Measurements from ENCODE around the gene MTNR1A. TPM values are rescaled to one million over a fixed set of nuclear protein-coding genes. Genes with fewer than 3 reads are reported as not detected.

Gene MTNR1A
- total RNA-seq, 1 experiment from 2014 or later = not detected

DNA sequence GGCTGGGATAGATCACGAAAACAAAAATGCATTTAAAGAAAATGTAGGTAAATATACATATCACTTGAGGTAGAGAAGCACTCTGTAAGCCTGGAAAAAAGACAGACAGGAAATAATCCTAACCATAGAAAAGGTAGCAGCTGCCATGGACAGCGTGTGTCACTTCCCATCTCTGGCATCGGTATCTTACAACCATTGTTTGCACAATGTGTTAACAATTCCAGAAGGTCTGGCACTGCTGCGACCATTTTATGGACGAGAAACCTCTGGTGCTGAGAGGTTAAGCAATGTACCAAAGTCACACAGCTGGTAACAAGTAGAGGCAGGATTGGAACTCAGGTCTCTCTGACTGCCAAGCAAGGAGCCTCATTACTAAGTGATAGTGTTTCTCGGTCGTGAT, 1.7 kb upstream of the MTNR1A start:
- Histone ChIP-seq H3K9me3 (no peaks in the 10 kb centered on the region), H3K27me3 (replicated peaks; ENCODE audit: control insufficient read depth, insufficient read depth, low read length) (no peaks in the 10 kb centered on the region; the same call in 1 of the 2 replicates), H3K4me3 (ENCODE audit: low read depth, low read length) (no peak overlapping the region), H3K36me3 (ENCODE audit: control insufficient read depth, insufficient read depth, low read length) (no peaks in the 10 kb centered on the region), H3K4me1 (no peaks in the 10 kb centered on the region)
- Mint-ChIP-seq H3K27ac (ENCODE audit: unreplicated experiment) (no peak overlapping the region), H3K9me3 (ENCODE audit: unreplicated experiment) (no peaks in the 10 kb centered on the region), H3K4me1 (ENCODE audit: low read depth, unreplicated experiment) (no peaks in the 10 kb centered on the region), H3K27me3 (ENCODE audit: insufficient read depth, unreplicated experiment) (peaks cover 19% of the 10 kb centered on the region), H3K4me3 (ENCODE audit: unreplicated experiment) (no peak overlapping the region), H3K36me3 (ENCODE audit: insufficient read depth, unreplicated experiment) (no peaks in the 10 kb centered on the region)
- no TSS peak for BruUV-seq (replicated peaks)
- CTCF ChIA-PET = no interaction called here
- no peak for DNase-seq
- POLR2A ChIA-PET = no interaction called here
- TF ChIP-seq CTCF (IDR thresholded peaks at IDR 0.05; ENCODE audit: insufficient read depth in 1 of 2, low read depth in 1 of 2, low read length in 1 of 2, severe bottlenecking in 1 of 2, unreplicated experiment in 1 of 2) = no peak
- intact Hi-C loops (cut with micrococcal nuclease; ENCODE audit: unreplicated experiment) = no loop called here

GRCh38 chr4:186554539-186554913, 841 bp downstream of the MTNR1A start:
- Mint-ChIP-seq H3K4me1 (ENCODE audit: low read depth, unreplicated experiment) (no peaks in the 10 kb centered on the region), H3K27me3 (ENCODE audit: insufficient read depth, unreplicated experiment) (peaks cover 31% of the 10 kb centered on the region), H3K27ac (ENCODE audit: unreplicated experiment) (no peak overlapping the region), H3K4me3 (ENCODE audit: unreplicated experiment) (peak overlapping the region; percentile 72), H3K36me3 (ENCODE audit: insufficient read depth, unreplicated experiment) (no peaks in the 10 kb centered on the region), H3K9me3 (ENCODE audit: unreplicated experiment) (no peaks in the 10 kb centered on the region)
- no peaks in the 10 kb centered on the region for H3K9me3 ChIP-seq
- H3K36me3 ChIP-seq (ENCODE audit: control insufficient read depth, insufficient read depth, low read length) = no peaks in the 10 kb centered on the region
- POLR2A ChIA-PET = no interaction called here
- H3K27me3 ChIP-seq (replicated peaks; ENCODE audit: control insufficient read depth, insufficient read depth, low read length) = no peaks in the 10 kb centered on the region; the same call in 1 of the 2 replicates
- BruUV-seq (replicated peaks) = no TSS peak
- no peaks in the 10 kb centered on the region for H3K4me1 ChIP-seq
- TF ChIP-seq CTCF (IDR thresholded peaks at IDR 0.05; ENCODE audit: insufficient read depth in 1 of 2, low read depth in 1 of 2, low read length in 1 of 2, severe bottlenecking in 1 of 2, unreplicated experiment in 1 of 2) = peak in 1 of 2 experiments; percentile 8
- DNase-seq = no peak
- H3K4me3 ChIP-seq (ENCODE audit: low read depth, low read length) = peak overlapping the region; percentile 35
- intact Hi-C loops (cut with micrococcal nuclease; ENCODE audit: unreplicated experiment) = no loop called here
- CTCF ChIA-PET = interaction anchor here (0.6 kb wide), 1 partner anchor 260 kb away, joined by 4 read pairs; no protein-coding TSS in a partner anchor

DNA sequence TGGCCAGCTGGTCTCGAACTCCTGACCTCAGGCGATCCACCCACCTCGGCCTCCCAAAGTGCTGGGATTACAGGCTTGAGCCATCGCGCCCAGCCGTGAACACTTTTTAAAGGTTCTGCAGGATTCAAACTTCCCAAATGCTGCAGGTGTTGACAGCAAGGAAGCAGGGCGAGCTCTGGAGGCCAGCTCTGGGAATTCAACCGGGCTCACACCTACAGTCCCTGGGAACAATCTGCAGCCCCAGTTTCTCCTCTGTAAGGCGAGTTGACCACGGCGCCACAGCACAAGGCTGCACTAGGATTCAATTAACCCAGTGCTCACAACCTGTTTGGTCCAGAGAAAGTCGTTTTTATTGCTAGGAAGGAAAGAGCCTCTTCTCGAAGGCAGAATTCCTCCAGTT, 1.6 kb downstream of the MTNR1A start:
- Mint-ChIP-seq H3K27me3 (ENCODE audit: insufficient read depth, unreplicated experiment) (peaks cover 31% of the 10 kb centered on the region), H3K27ac (ENCODE audit: unreplicated experiment) (no peak overlapping the region), H3K36me3 (ENCODE audit: insufficient read depth, unreplicated experiment) (no peaks in the 10 kb centered on the region), H3K4me1 (ENCODE audit: low read depth, unreplicated experiment) (no peaks in the 10 kb centered on the region), H3K9me3 (ENCODE audit: unreplicated experiment) (no peaks in the 10 kb centered on the region), H3K4me3 (ENCODE audit: unreplicated experiment) (no peak overlapping the region)
- no peak overlapping the region for H3K4me3 ChIP-seq (ENCODE audit: low read depth, low read length)
- H3K4me1 ChIP-seq = no peaks in the 10 kb centered on the region
- ChIA-PET CTCF (interaction anchor here (0.6 kb wide), 2 partner anchors 14 to 261 kb away, joined by 4 read pairs; no protein-coding TSS in a partner anchor), POLR2A (no interaction called here)
- no peaks in the 10 kb centered on the region for H3K9me3 ChIP-seq
- TF ChIP-seq CTCF (IDR thresholded peaks at IDR 0.05; ENCODE audit: insufficient read depth in 1 of 2, low read depth in 1 of 2, low read length in 1 of 2, severe bottlenecking in 1 of 2, unreplicated experiment in 1 of 2) = no peak
- BruUV-seq (replicated peaks) = no TSS peak
- intact Hi-C loops (cut with micrococcal nuclease; ENCODE audit: unreplicated experiment) = loop anchor here (1.0 kb wide), 1 partner anchor 256 kb away; no protein-coding TSS in a partner anchor
- H3K27me3 ChIP-seq (replicated peaks; ENCODE audit: control insufficient read depth, insufficient read depth, low read length) = no peaks in the 10 kb centered on the region; the same call in 1 of the 2 replicates
- no peak for DNase-seq
- H3K36me3 ChIP-seq (ENCODE audit: control insufficient read depth, insufficient read depth, low read length) = no peaks in the 10 kb centered on the region

Data from Caco-2 (cell line).